Endothelial cell of umbilical vein (primary cell): ENCODE data around the gene RAMAC. TPM values are rescaled to one million over a fixed set of nuclear protein-coding genes. Genes with fewer than 3 reads are reported as not detected.

Experiments used
- BruUV-seq: library from RNA; stranded (reverse); fragments of 400-500 nt; replicated peaks from 2 replicates; lab custom pipeline; 2021; lab: Mats Ljungman, UMichigan
- CTCF ChIA-PET: fragments of 300-600, 350-600 bp; sonication (Branson Sonifier 250); formaldehyde crosslinking; loops from one replicate; lab custom pipeline; 2021; ENCODE audit warnings: antibody characterized with exemption, inconsistent platforms; lab: Charles Lee
- POLR2A ChIA-PET: fragments of 300-600, 350-600 bp; sonication (Branson Sonifier 250); formaldehyde crosslinking; loops from one replicate; lab custom pipeline; 2021; ENCODE audit warnings: antibody characterized with exemption, inconsistent platforms; lab: Charles Lee
- DNase-seq: peaks from one replicate; pipeline ENCODE4 v3.0.0-alpha.2; 2011; ENCODE audit warnings: low read depth, low spot score
- FAIRE-seq: peaks from 2 replicates; lab custom pipeline; 2011; peaks lifted over from hg19 to GRCh38; lab: Jason Lieb, UNC
- H2AFZ ChIP-seq: 2 replicates; pipeline ENCODE4 v1.6.0; 2012; ENCODE audit warnings: low read depth, low read length, control low read depth, inconsistent platforms
- H3K27ac ChIP-seq: 2 replicates; pipeline ENCODE4 v1.5.1; 2011; ENCODE audit warnings: low read depth, mild to moderate bottlenecking, control low read depth, low read length, moderate library complexity; ENCODE audit not compliant: insufficient read depth
- H3K27me3 ChIP-seq, 2 experiments: 2 replicates each; pipeline versions ENCODE4 v1.6.0 to v1.6.1; 2011; ENCODE audit warnings: low read length in 2 of 2, mixed read lengths in 1 of 2; ENCODE audit not compliant: control insufficient read depth in 2 of 2, insufficient read depth in 2 of 2
- H3K36me3 ChIP-seq, 2 experiments: 2 replicates in 1 of 2; 3 replicates in 1 of 2; pipeline ENCODE4 v1.5.1; 2011; ENCODE audit warnings: low read length in 2 of 2, mild to moderate bottlenecking in 1 of 2, moderate library complexity in 1 of 2; ENCODE audit not compliant: control insufficient read depth in 2 of 2, insufficient read depth in 2 of 2; ENCODE audit errors: extremely low read depth in 1 of 2
- H3K4me1 ChIP-seq: 3 replicates; pipeline ENCODE4 v1.5.1; 2011; ENCODE audit warnings: mild to moderate bottlenecking, low read length; ENCODE audit not compliant: control insufficient read depth, insufficient read depth; ENCODE audit errors: extremely low read depth
- H3K4me2 ChIP-seq: 2 replicates; pipeline ENCODE4 v1.6.1; 2011; ENCODE audit warnings: low read length, control low read depth, mixed read lengths; ENCODE audit not compliant: insufficient read depth
- H3K4me3 ChIP-seq, 3 experiments: fragments of 200-600 bp in 1 of 3; sonication (generic), shearing (Covaris generic) in 1 of 3; replicated peaks in 1 of 3; 2 replicates each; pipeline ENCODE4 v1.5.1; 2011 to 2016; ENCODE audit warnings: control low read depth in 3 of 3, low read length in 3 of 3, mild to moderate bottlenecking in 2 of 3, inconsistent platforms in 1 of 3, low read depth in 1 of 3, moderate library complexity in 1 of 3; ENCODE audit not compliant: insufficient read depth in 1 of 3
- H3K79me2 ChIP-seq: 2 replicates; pipeline ENCODE4 v1.6.0; 2012; ENCODE audit warnings: low read length, inconsistent platforms; ENCODE audit not compliant: control insufficient read depth, insufficient read depth
- H3K9ac ChIP-seq: replicated peaks from 2 replicates; pipeline ENCODE3; 2011; ENCODE audit warnings: low read length, control low read depth; ENCODE audit not compliant: insufficient read depth; ENCODE audit errors: extremely low read depth
- H3K9me1 ChIP-seq: replicated peaks from 3 replicates; pipeline ENCODE4 v1.6.0; 2011; ENCODE audit warnings: mild to moderate bottlenecking, low read length; ENCODE audit not compliant: control insufficient read depth, insufficient read depth; ENCODE audit errors: extremely low read depth
- H3K9me3 ChIP-seq: replicated peaks from 2 replicates; pipeline ENCODE4 v1.5.1; 2012; ENCODE audit warnings: low read length, inconsistent platforms; ENCODE audit not compliant: control insufficient read depth, insufficient read depth
- H4K20me1 ChIP-seq: replicated peaks from 2 replicates; pipeline ENCODE3; 2011; ENCODE audit warnings: mild to moderate bottlenecking, low read length; ENCODE audit not compliant: control insufficient read depth, insufficient read depth; ENCODE audit errors: extremely low read depth
- EZH2 ChIP-seq: IDR thresholded peaks from 2 replicates; pipeline ENCODE4 v1.6.1; 2012; ENCODE audit warnings: borderline replicate concordance, low read depth, mild to moderate bottlenecking, moderate library complexity, low read length, inconsistent platforms; ENCODE audit not compliant: severe bottlenecking
- FOS ChIP-seq: IDR thresholded peaks from 2 replicates; pipeline ENCODE4 v1.6.1; 2011; ENCODE audit warnings: mild to moderate bottlenecking, low read length, moderate library complexity, borderline replicate concordance; ENCODE audit not compliant: insufficient read depth
- GATA2 ChIP-seq: IDR thresholded peaks from 2 replicates; pipeline ENCODE4 v1.7.0; 2011; ENCODE audit warnings: low read depth, mild to moderate bottlenecking, moderate library complexity, mixed read lengths, low read length; ENCODE audit not compliant: insufficient read length, insufficient read depth
- JUN ChIP-seq: IDR thresholded peaks from 2 replicates; pipeline ENCODE4 v1.6.1; 2011; ENCODE audit warnings: borderline replicate concordance, low read depth; ENCODE audit not compliant: insufficient read length, insufficient read depth
- MYC ChIP-seq: IDR thresholded peaks from one replicate; pipeline ENCODE4 v1.6.1; 2011; ENCODE audit warnings: mild to moderate bottlenecking, low read depth, low read length
- POLR2A ChIP-seq: IDR thresholded peaks from 2 replicates; pipeline ENCODE4 v1.6.1; 2012; ENCODE audit warnings: low read depth, mild to moderate bottlenecking, control low read depth, low read length
- POLR2AphosphoS5 ChIP-seq: IDR thresholded peaks from 2 replicates; pipeline ENCODE4 v1.6.1; 2012; ENCODE audit warnings: low read depth, mild to moderate bottlenecking, control low read depth, low read length, moderate library complexity; ENCODE audit not compliant: insufficient read depth
- dilution Hi-C: fragments of 300-500 bp; cut with MboI; formaldehyde crosslinking; loops from one replicate; pipeline ENCODE4 v1.15.0; 2019; ENCODE audit warnings: low sequenced_read_pairs; ENCODE audit not compliant: extremely low pct_ligation_motif_present
- intact Hi-C: fragments of 100-400 bp; cut with micrococcal nuclease; formaldehyde crosslinking; loops from one replicate; pipeline ENCODE4 v1.10.0; 2022
- polyA plus RNA-seq, 4 experiments: library from polyadenylated mRNA; depleted of rRNA in 3 of 4; stranded (reverse) in 3 of 4; unstranded in 1 of 4; fragments of >200 nt; gene quantifications; 2 replicates each; pipeline versions ENCODE4 v1.2.1 to v1.2.3, GENCODE V29; 2011 to 2012; ENCODE audit warnings: missing spikeins in 1 of 4
- total RNA-seq: library from RNA; stranded (reverse); gene quantifications from 2 replicates; pipeline ENCODE4 v1.2.3, GENCODE V29; 2021
- TF ChIP-seq, protein P1 (sequence below): IDR thresholded peaks from 2 replicates; pipeline ENCODE4 v1.6.1; 2011; ENCODE audit not compliant: insufficient read depth, insufficient read length
- TF ChIP-seq, protein P2 (sequence below), 2 donors: IDR thresholded peaks; 1 replicate in 1 of 2; 2 replicates in 1 of 2; pipeline ENCODE4 v1.5.1; 2011; ENCODE audit warnings: low read length in 2 of 2, mild to moderate bottlenecking in 2 of 2, moderate library complexity in 2 of 2, control low read depth in 1 of 2, inconsistent platforms in 1 of 2, low read depth in 1 of 2; ENCODE audit not compliant: insufficient read depth in 1 of 2; ENCODE audit errors: extremely low read depth in 1 of 2

Gene RAMAC
- total and polyA plus RNA-seq, 2 donors (not counting 3 experiments of a cell fraction or from before 2014, with no cell fraction given): 12.5 to 14.1 TPM

DNA sequence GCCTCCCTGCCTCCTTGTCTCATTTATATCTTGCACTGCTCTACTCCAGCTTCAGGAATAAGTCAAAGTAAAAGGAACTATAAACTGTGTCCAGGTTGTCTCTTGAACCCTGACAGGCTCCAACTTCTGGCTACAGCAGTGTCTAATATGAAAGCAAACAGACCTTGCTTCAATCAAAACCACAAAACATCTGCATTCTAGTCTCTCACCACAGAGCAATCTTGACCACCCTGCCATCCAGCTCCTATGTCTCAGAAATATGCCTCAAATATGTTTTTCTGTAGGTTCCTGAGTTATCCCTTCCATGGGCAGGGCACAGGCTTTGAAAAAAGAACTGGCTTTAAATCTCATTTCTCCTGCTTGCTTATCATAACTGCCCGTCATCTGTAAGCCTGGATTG is 13.0 kb upstream of the RAMAC start:
- Histone ChIP-seq H3K4me3 (no peak overlapping the region), H3K79me2 (no peaks in the 10 kb centered on the region), H3K27me3 (peaks cover 0 to 9% of the 10 kb centered on the region in 2 experiments), H3K36me3 (no peaks in the 10 kb centered on the region), H3K9me1 (no peaks in the 10 kb centered on the region), H3K9ac (no peak overlapping the region), H3K4me1 (no peaks in the 10 kb centered on the region), H3K4me2 (no peak overlapping the region), H3K9me3 (no peaks in the 10 kb centered on the region), H2AFZ (no peak overlapping the region), H3K27ac (no peak overlapping the region), H4K20me1 (no peaks in the 10 kb centered on the region)
- ChIA-PET CTCF (no interaction called here), POLR2A (no interaction called here)
- BruUV-seq: no TSS peak
- intact Hi-C loops (no loop called here), dilution Hi-C loops (no loop called here)
- TF ChIP-seq, protein P1, sequence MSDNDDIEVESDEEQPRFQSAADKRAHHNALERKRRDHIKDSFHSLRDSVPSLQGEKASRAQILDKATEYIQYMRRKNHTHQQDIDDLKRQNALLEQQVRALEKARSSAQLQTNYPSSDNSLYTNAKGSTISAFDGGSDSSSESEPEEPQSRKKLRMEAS: no peak
- TF ChIP-seq MYC (no peak), POLR2AphosphoS5 (no peak), JUN (no peak), EZH2 (no peak), GATA2 (no peak), POLR2A (no peak), FOS (no peak)
- TF ChIP-seq, protein P2, sequence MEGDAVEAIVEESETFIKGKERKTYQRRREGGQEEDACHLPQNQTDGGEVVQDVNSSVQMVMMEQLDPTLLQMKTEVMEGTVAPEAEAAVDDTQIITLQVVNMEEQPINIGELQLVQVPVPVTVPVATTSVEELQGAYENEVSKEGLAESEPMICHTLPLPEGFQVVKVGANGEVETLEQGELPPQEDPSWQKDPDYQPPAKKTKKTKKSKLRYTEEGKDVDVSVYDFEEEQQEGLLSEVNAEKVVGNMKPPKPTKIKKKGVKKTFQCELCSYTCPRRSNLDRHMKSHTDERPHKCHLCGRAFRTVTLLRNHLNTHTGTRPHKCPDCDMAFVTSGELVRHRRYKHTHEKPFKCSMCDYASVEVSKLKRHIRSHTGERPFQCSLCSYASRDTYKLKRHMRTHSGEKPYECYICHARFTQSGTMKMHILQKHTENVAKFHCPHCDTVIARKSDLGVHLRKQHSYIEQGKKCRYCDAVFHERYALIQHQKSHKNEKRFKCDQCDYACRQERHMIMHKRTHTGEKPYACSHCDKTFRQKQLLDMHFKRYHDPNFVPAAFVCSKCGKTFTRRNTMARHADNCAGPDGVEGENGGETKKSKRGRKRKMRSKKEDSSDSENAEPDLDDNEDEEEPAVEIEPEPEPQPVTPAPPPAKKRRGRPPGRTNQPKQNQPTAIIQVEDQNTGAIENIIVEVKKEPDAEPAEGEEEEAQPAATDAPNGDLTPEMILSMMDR (IDR thresholded peaks at IDR 0.05; ENCODE audit: extremely low read depth in 1 of 2, insufficient read depth in 1 of 2, low read depth in 1 of 2, low read length in 2 of 2): no peak
- no peak for FAIRE-seq
- DNase-seq: no peak
